Transverse colon (tissue), 4 donors: ENCODE data around the gene COL24A1. TPM values are rescaled to one million over a fixed set of nuclear protein-coding genes. Genes with fewer than 3 reads are reported as not detected.

Source experiments
- DNase-seq: peaks from one replicate; pipeline ENCODE4 v3.0.0-alpha.2; 2019
- H3K27ac ChIP-seq, 4 donors: fragments of 200-600 bp; sonication (generic); 2 replicates each; pipeline ENCODE4 v1.5.1; 2016 to 2018; ENCODE audit warnings: inconsistent platforms in 4 of 4
- H3K27me3 ChIP-seq: fragments of 200-600 bp; sonication (generic); 2 replicates; pipeline ENCODE4 v1.5.1; 2017; ENCODE audit warnings: inconsistent platforms
- H3K36me3 ChIP-seq, 4 donors: fragments of 200-600 bp; sonication (generic); 2 replicates each; pipeline ENCODE4 v1.5.1; 2017 to 2019; ENCODE audit warnings: inconsistent platforms in 4 of 4
- H3K4me1 ChIP-seq, 4 donors: fragments of 200-600 bp; sonication (generic); 2 replicates each; pipeline ENCODE4 v1.5.1; 2017 to 2020; ENCODE audit warnings: inconsistent platforms in 4 of 4
- H3K4me3 ChIP-seq, 4 donors: fragments of 200-600 bp; sonication (generic); 1 replicate in 1 of 4; 2 replicates in 3 of 4; pipeline versions ENCODE4 v1.5.1 to v1.6.1; 2017 to 2019; ENCODE audit warnings: inconsistent platforms in 4 of 4
- H3K9me3 ChIP-seq, 2 donors: fragments of 200-600 bp; sonication (generic); 2 replicates each; pipeline ENCODE4 v1.5.1; 2017 to 2019; ENCODE audit warnings: inconsistent platforms in 2 of 2
- EP300 ChIP-seq: sonication (generic); formaldehyde crosslinking; IDR thresholded peaks from one replicate; pipeline ENCODE4 v1.6.1; 2017; ENCODE audit warnings: antibody characterized with exemption, low read depth
- POLR2A ChIP-seq: fragments of 450-650 bp; IDR thresholded peaks from one replicate; pipeline ENCODE4 v1.6.1; 2016; ENCODE audit warnings: antibody characterized with exemption, mild to moderate bottlenecking, moderate library complexity
- POLR2AphosphoS5 ChIP-seq, 3 donors: sonication (generic); formaldehyde crosslinking; IDR thresholded peaks; one replicate each; pipeline ENCODE4 v1.6.1; 2016; ENCODE audit warnings: antibody characterized with exemption in 3 of 3
- WGBS, 2 donors: methylation state at CpG; one replicate each; pipeline ENCODE4 v1.1.5; 2018; ENCODE audit warnings: low coverage in 1 of 2; 5-methylcytosine and 5-hydroxymethylcytosine counted together
- in situ Hi-C, 4 donors: fragments of 200-750 bp; cut with MboI; loops; one replicate each; pipeline versions ENCODE4 v1.15.0 to v1.15.1; 2017; ENCODE audit warnings: low sequenced_read_pairs in 3 of 4, low pct_ligation_motif_present in 1 of 4, low pct_unique_long_range_greater_than_20kb in 1 of 4
- intact Hi-C: fragments of 100-400 bp; cut with DNase I; formaldehyde crosslinking; loops from one replicate; pipeline ENCODE4 v1.15.1; 2023; ENCODE audit warnings: low total_unique reads
- total RNA-seq, 4 donors: library from RNA; depleted of rRNA; stranded (reverse); fragments of >200 nt; gene quantifications; one replicate each; pipeline ENCODE4 v1.1.0, GENCODE V29; 2016
- TF ChIP-seq, protein P1 (sequence below), 5 experiments: fragments of 200-600 bp in 3 of 5; fragments of 450-650 bp in 2 of 5; sonication (generic) in 3 of 5; IDR thresholded peaks; 1 replicate in 2 of 5; 2 replicates in 3 of 5; pipeline ENCODE4 v1.5.1; 2016 to 2017; ENCODE audit warnings: antibody characterized with exemption in 5 of 5, inconsistent platforms in 3 of 5, mild to moderate bottlenecking in 2 of 5, moderate library complexity in 1 of 5

COL24A1 gene
- total RNA-seq, 4 donors from 2014 or later, result 0.68 to 1.2 (median 0.93) TPM

DNA sequence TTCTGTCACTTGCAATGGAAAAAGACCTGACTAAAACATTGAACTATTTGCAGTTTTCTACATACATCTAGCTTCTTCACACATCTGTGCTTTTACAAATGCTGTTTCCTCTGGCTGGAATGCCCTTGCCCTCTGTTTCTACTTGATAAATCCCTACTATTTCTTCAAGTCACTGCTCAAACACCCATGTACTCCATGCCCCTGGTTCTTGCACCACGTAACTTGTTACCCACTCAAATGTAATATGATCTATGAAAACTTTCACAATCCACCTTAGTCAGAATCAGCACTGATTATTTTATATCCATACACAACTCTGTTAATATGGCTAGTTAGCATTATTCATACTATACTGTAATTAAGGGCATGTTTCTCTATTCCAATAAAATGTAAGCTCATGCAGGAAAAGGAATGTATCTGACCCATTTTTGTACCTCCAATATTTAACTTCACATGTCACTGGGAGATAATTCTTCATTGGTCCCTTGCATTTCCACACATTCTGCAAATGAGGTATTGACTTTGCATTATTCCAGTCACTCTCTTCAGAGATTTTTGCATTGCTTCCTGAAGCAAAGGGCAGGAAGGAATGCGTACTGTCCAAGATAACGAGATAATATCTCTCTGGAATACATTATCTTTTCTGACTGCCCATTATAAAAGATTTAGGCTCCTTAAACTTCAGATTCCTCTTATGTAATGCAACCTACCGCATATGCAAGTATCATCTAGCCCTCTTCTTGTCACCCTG, 158.3 kb downstream of the COL24A1 start:
- H3K27me3 ChIP-seq, result no peaks in the 10 kb centered on the region
- H3K4me1 ChIP-seq, result no peaks in the 10 kb centered on the region
- no peaks in the 10 kb centered on the region for H3K36me3 ChIP-seq
- in situ Hi-C loops, result no loop called here
- intact Hi-C loops, result no loop called here
- no peaks in the 10 kb centered on the region for H3K9me3 ChIP-seq
- no peak overlapping the region for H3K27ac ChIP-seq
- no peak for DNase-seq
- WGBS, 2 donors, result 77 to 84% methylated on average over 4 of the region's 4 CpGs
- TF ChIP-seq POLR2AphosphoS5 (IDR thresholded peaks at IDR 0.05), result no peak
- TF ChIP-seq POLR2A, result no peak
- TF ChIP-seq, protein P1, sequence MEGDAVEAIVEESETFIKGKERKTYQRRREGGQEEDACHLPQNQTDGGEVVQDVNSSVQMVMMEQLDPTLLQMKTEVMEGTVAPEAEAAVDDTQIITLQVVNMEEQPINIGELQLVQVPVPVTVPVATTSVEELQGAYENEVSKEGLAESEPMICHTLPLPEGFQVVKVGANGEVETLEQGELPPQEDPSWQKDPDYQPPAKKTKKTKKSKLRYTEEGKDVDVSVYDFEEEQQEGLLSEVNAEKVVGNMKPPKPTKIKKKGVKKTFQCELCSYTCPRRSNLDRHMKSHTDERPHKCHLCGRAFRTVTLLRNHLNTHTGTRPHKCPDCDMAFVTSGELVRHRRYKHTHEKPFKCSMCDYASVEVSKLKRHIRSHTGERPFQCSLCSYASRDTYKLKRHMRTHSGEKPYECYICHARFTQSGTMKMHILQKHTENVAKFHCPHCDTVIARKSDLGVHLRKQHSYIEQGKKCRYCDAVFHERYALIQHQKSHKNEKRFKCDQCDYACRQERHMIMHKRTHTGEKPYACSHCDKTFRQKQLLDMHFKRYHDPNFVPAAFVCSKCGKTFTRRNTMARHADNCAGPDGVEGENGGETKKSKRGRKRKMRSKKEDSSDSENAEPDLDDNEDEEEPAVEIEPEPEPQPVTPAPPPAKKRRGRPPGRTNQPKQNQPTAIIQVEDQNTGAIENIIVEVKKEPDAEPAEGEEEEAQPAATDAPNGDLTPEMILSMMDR (IDR thresholded peaks at IDR 0.05), result no peak
- TF ChIP-seq EP300, result no peak
- no peak overlapping the region for H3K4me3 ChIP-seq

GRCh38 chr1:85992791-85993190, 163.8 kb downstream of the COL24A1 start:
- in situ Hi-C loops, result no loop called here

DNA sequence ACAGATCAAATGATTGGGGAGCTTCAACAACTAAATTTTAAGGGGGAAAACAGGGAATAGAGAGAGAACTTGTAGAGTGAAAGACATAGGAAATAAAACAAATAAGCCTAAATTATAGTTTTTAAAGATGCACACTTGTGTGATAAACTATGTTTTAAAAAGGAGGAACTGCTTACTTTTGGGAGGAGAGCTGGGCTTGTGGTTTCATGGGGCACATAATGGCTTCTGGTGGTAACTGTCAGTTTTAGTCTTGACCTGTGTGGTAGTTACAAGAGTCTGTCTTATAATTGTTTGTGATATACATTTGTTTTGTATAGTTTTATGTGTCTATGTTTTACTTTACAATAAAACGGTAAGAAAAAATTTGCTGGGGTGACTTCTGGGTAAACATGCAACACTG, 165.3 kb downstream of the COL24A1 start:
- H3K9me3 ChIP-seq, result no peaks in the 10 kb centered on the region
- H3K4me1 ChIP-seq, result peaks cover 0 to 5% (median 2%) of the 10 kb centered on the region in 4 donors
- DNase-seq, result no peak
- intact Hi-C loops (no loop called here), in situ Hi-C loops (no loop called here)
- 73 to 78% methylated on average over 1 of the region's 1 CpG for WGBS, 2 donors
- no peak overlapping the region for H3K27ac ChIP-seq
- H3K27me3 ChIP-seq, result no peaks in the 10 kb centered on the region
- H3K36me3 ChIP-seq, result no peaks in the 10 kb centered on the region
- no peak overlapping the region for H3K4me3 ChIP-seq
- TF ChIP-seq POLR2AphosphoS5 (IDR thresholded peaks at IDR 0.05), result no peak
- TF ChIP-seq EP300, result no peak
- no peak for TF ChIP-seq POLR2A
- TF ChIP-seq, protein P1 (IDR thresholded peaks at IDR 0.05), result no peak

More at GRCh38 chr1:85992791-85993190, 163.8 kb downstream of the COL24A1 start:
- intact Hi-C loops, result no loop called here
- Histone ChIP-seq H3K27me3 (no peaks in the 10 kb centered on the region), H3K4me3 (no peak overlapping the region), H3K4me1 (peaks cover 0 to 5% (median 2%) of the 10 kb centered on the region in 4 donors), H3K27ac (no peak overlapping the region), H3K9me3 (no peaks in the 10 kb centered on the region), H3K36me3 (no peaks in the 10 kb centered on the region)
- TF ChIP-seq, protein P1 (IDR thresholded peaks at IDR 0.05), result no peak
- TF ChIP-seq EP300 (no peak), POLR2A (no peak), POLR2AphosphoS5 (IDR thresholded peaks at IDR 0.05) (no peak)
- 7 to 8% methylated on average over 2 of the region's 2 CpGs for WGBS, 2 donors
- no peak for DNase-seq

- no peak overlapping the region for H3K4me3 ChIP-seq
- H3K27me3 ChIP-seq, result no peaks in the 10 kb centered on the region
- no peaks in the 10 kb centered on the region for H3K36me3 ChIP-seq
- intact Hi-C loops, result no loop called here
- no peak overlapping the region for H3K27ac ChIP-seq
- TF ChIP-seq POLR2A (no peak), POLR2AphosphoS5 (IDR thresholded peaks at IDR 0.05) (no peak)
- 66 to 69% methylated on average over 4 of the region's 4 CpGs for WGBS, 2 donors
- H3K9me3 ChIP-seq, result no peaks in the 10 kb centered on the region
- DNase-seq, result no peak
- no peaks in the 10 kb centered on the region for H3K4me1 ChIP-seq
- in situ Hi-C loops, result no loop called here
These were observed 171.9 kb downstream of the COL24A1 start for GRCh38 chr1:85984636-85985035.
